ENCODE measurements around the gene GPN2. TPM values are rescaled to one million over a fixed set of nuclear protein-coding genes. Genes with fewer than 3 reads are reported as not detected.
"Not testable (repeated sequence)": the region's sequence is repeated elsewhere in the genome, so short reads cannot be mapped to it uniquely, and the experiment has no call there.

The GPN2 gene
- total RNA-seq, 1 donor from 2014 or later: 28.5 TPM

- no peak for DNase-seq (ENCODE audit: low spot score)
Measured at GRCh38 chr1:26858891-26859640, 31.0 kb downstream of the GPN2 start.

- no peak for DNase-seq (ENCODE audit: low spot score)
Measured at GRCh38 chr1:26858160-26858559, 31.9 kb downstream of the GPN2 start.

GRCh38 chr1:26857473-26858060, 32.5 kb downstream of the GPN2 start:
- no peak for DNase-seq (ENCODE audit: low spot score)

- no peak for DNase-seq (ENCODE audit: low spot score)
Measured at GRCh38 chr1:26856604-26857469, 33.2 kb downstream of the GPN2 start.

- DNase-seq (ENCODE audit: low spot score): no peak
Measured at GRCh38 chr1:26856181-26856580, 33.9 kb downstream of the GPN2 start.

- DNase-seq (ENCODE audit: low spot score): no peak
Measured at GRCh38 chr1:26855636-26856035, 34.4 kb downstream of the GPN2 start.

- DNase-seq (ENCODE audit: low spot score): no peak
Measured at GRCh38 chr1:26854906-26855305, 35.2 kb downstream of the GPN2 start.

GRCh38 chr1:26853600-26853999, 36.5 kb downstream of the GPN2 start:
- no peak for DNase-seq (ENCODE audit: low spot score)

- DNase-seq (ENCODE audit: low spot score): no peak
Measured at GRCh38 chr1:26853156-26853555, 36.9 kb downstream of the GPN2 start.

- no peak for DNase-seq (ENCODE audit: low spot score)
Measured at GRCh38 chr1:26852701-26853100, 37.4 kb downstream of the GPN2 start.

GRCh38 chr1:26851106-26851684, 38.9 kb downstream of the GPN2 start:
- no peak for DNase-seq (ENCODE audit: low spot score)

GRCh38 chr1:26848941-26849774, 40.9 kb downstream of the GPN2 start:
- no peak for DNase-seq (ENCODE audit: low spot score)

- DNase-seq (ENCODE audit: low spot score): no peak
Measured at GRCh38 chr1:26848499-26848898, 41.6 kb downstream of the GPN2 start.

- DNase-seq (ENCODE audit: low spot score): not testable (repeated sequence)
Measured at GRCh38 chr1:26847826-26848225, 42.3 kb downstream of the GPN2 start.

GRCh38 chr1:26844424-26845196, 45.5 kb downstream of the GPN2 start:
- no peak for DNase-seq (ENCODE audit: low spot score)

- DNase-seq (ENCODE audit: low spot score): no peak
Measured at GRCh38 chr1:26839779-26840178, 50.3 kb downstream of the GPN2 start.

GRCh38 chr1:26839339-26839722, 50.8 kb downstream of the GPN2 start:
- no peak for DNase-seq (ENCODE audit: low spot score)

- DNase-seq (ENCODE audit: low spot score): no peak
Measured at GRCh38 chr1:26838474-26839338, 51.4 kb downstream of the GPN2 start.

GRCh38 chr1:26837665-26838064, 52.4 kb downstream of the GPN2 start:
- not testable (repeated sequence) for DNase-seq (ENCODE audit: low spot score)
